WTC11 (cell line): ENCODE results near the gene SHANK2. TPM values are rescaled to one million over a fixed set of nuclear protein-coding genes. Genes with fewer than 3 reads are reported as not detected.

Experiments used
- ATAC-seq: fragments of 200-7000 bp; cut with Tn5 transposase; 2 replicates; pipeline ENCODE4 v1.10.0; 2021; ENCODE audit warnings: mild to moderate bottlenecking, moderate library complexity
- CTCF ChIA-PET: fragments of 300-600 bp; sonication (Branson Sonifier 250); formaldehyde crosslinking; loops from one replicate; lab custom pipeline; 2021; ENCODE audit warnings: antibody characterized with exemption; lab: Charles Lee
- POLR2A ChIA-PET: fragments of 350-600 bp; sonication (Branson Sonifier 250); formaldehyde crosslinking; loops from one replicate; lab custom pipeline; 2021; ENCODE audit warnings: antibody characterized with exemption; lab: Charles Lee
- DNase-seq: peaks from one replicate; pipeline ENCODE4 v3.0.0; 2021; ENCODE audit warnings: low spot score
- H3K27ac Mint-ChIP-seq: 2 replicates; pipeline ENCODE4 v1.8.0; 2021; ENCODE audit warnings: mixed read lengths
- H3K27me3 Mint-ChIP-seq: 2 replicates; pipeline ENCODE4 v1.8.0; 2021; ENCODE audit warnings: low read depth, mild to moderate bottlenecking, moderate library complexity, mixed read lengths
- H3K36me3 Mint-ChIP-seq: 2 replicates; pipeline ENCODE4 v1.8.0; 2021; ENCODE audit warnings: mixed read lengths
- H3K4me1 Mint-ChIP-seq: 2 replicates; pipeline ENCODE4 v1.8.0; 2022; ENCODE audit warnings: mixed read lengths
- H3K4me3 Mint-ChIP-seq: 2 replicates; pipeline ENCODE4 v1.8.0; 2021; ENCODE audit warnings: mild to moderate bottlenecking, moderate library complexity, mixed read lengths
- H3K9me3 Mint-ChIP-seq: 2 replicates; pipeline ENCODE4 v1.8.0; 2021; ENCODE audit warnings: mixed read lengths
- CREB1 ChIP-seq: sonication (generic); formaldehyde crosslinking; IDR thresholded peaks from 2 replicates; pipeline ENCODE4 v1.8.0; 2023; ENCODE audit warnings: mild to moderate bottlenecking, missing genetic modification reagents
- ESRRA ChIP-seq: sonication (generic); formaldehyde crosslinking; IDR thresholded peaks from 2 replicates; pipeline ENCODE4 v1.8.1; 2022; ENCODE audit warnings: mild to moderate bottlenecking, missing genetic modification reagents, borderline replicate concordance
- ETV6 ChIP-seq: sonication (generic); formaldehyde crosslinking; IDR thresholded peaks from 2 replicates; pipeline ENCODE4 v1.8.1; 2022; ENCODE audit warnings: mild to moderate bottlenecking, missing genetic modification reagents
- FOXK1 ChIP-seq: sonication (generic); formaldehyde crosslinking; IDR thresholded peaks from 2 replicates; pipeline ENCODE4 v1.8.0; 2022; ENCODE audit warnings: mild to moderate bottlenecking, moderate library complexity, missing genetic modification reagents
- GRHL2 ChIP-seq: fragments of 250-450 bp; sonication (Bioruptor Pico); IDR thresholded peaks from 2 replicates; pipeline ENCODE4 v1.8.0; 2022; ENCODE audit warnings: mild to moderate bottlenecking, moderate library complexity; ENCODE audit not compliant: insufficient replicate concordance, severe bottlenecking
- HMGA2 ChIP-seq: fragments of 250-450 bp; sonication (Bioruptor Pico); IDR thresholded peaks from 2 replicates; pipeline ENCODE4 v1.4.0; 2021; ENCODE audit warnings: mild to moderate bottlenecking, moderate library complexity
- NFYB ChIP-seq: sonication (generic); formaldehyde crosslinking; conservative IDR thresholded peaks from 2 replicates; pipeline ENCODE4 v1.8.0; 2022; ENCODE audit warnings: low read depth, missing genetic modification reagents
- NR1H2 ChIP-seq: sonication (generic); formaldehyde crosslinking; IDR thresholded peaks from 2 replicates; pipeline ENCODE4 v1.9.0; 2021; ENCODE audit warnings: mild to moderate bottlenecking, moderate library complexity, missing genetic modification reagents
- SOX15 ChIP-seq: fragments of 250-450 bp; sonication (Bioruptor Pico); IDR thresholded peaks from 2 replicates; pipeline ENCODE4 v1.9.0; 2021; ENCODE audit warnings: mild to moderate bottlenecking
- ZNF138 ChIP-seq: sonication (generic); formaldehyde crosslinking; conservative IDR thresholded peaks from 2 replicates; pipeline ENCODE4 v1.8.1; 2022; ENCODE audit warnings: mild to moderate bottlenecking, moderate library complexity, missing genetic modification reagents
- ZNF219 ChIP-seq: sonication (generic); formaldehyde crosslinking; IDR thresholded peaks from 2 replicates; pipeline ENCODE4 v1.8.0; 2023; ENCODE audit warnings: missing genetic modification reagents, mild to moderate bottlenecking, borderline replicate concordance
- ZNF671 ChIP-seq: fragments of 250-450 bp; sonication (Bioruptor Pico); IDR thresholded peaks from 2 replicates; pipeline ENCODE4 v1.8.0; 2021; ENCODE audit warnings: mild to moderate bottlenecking
- total RNA-seq: library from RNA; stranded (reverse); gene quantifications from 3 replicates; pipeline ENCODE4 v1.2.3, GENCODE V29; 2021
- TF ChIP-seq, protein P1 (sequence below): sonication (generic); formaldehyde crosslinking; IDR thresholded peaks from 2 replicates; pipeline ENCODE4 v1.8.1; 2023; ENCODE audit warnings: mild to moderate bottlenecking, missing genetic modification reagents, borderline replicate concordance
- TF ChIP-seq, protein P2 (sequence below): fragments of 250-450 bp; sonication (Bioruptor Pico); IDR thresholded peaks from 2 replicates; pipeline ENCODE4 v1.9.0; 2021; ENCODE audit warnings: mild to moderate bottlenecking, borderline replicate concordance
- TF ChIP-seq, protein P3 (sequence below): sonication (generic); formaldehyde crosslinking; IDR thresholded peaks from 2 replicates; pipeline ENCODE4 v1.8.1; 2022; ENCODE audit warnings: mild to moderate bottlenecking, missing genetic modification reagents, moderate library complexity, borderline replicate concordance
- TF ChIP-seq, protein P4 (sequence below): sonication (generic); formaldehyde crosslinking; IDR thresholded peaks from 2 replicates; pipeline ENCODE4 v1.8.1; 2023; ENCODE audit warnings: mild to moderate bottlenecking, missing genetic modification reagents
- TF ChIP-seq, protein P5 (sequence below): sonication (generic); formaldehyde crosslinking; IDR thresholded peaks from 2 replicates; pipeline ENCODE4 v1.8.0; 2023; ENCODE audit warnings: mild to moderate bottlenecking, missing genetic modification reagents

Gene SHANK2
- total RNA-seq, 1 experiment from 2014 or later: 64.8 TPM

DNA sequence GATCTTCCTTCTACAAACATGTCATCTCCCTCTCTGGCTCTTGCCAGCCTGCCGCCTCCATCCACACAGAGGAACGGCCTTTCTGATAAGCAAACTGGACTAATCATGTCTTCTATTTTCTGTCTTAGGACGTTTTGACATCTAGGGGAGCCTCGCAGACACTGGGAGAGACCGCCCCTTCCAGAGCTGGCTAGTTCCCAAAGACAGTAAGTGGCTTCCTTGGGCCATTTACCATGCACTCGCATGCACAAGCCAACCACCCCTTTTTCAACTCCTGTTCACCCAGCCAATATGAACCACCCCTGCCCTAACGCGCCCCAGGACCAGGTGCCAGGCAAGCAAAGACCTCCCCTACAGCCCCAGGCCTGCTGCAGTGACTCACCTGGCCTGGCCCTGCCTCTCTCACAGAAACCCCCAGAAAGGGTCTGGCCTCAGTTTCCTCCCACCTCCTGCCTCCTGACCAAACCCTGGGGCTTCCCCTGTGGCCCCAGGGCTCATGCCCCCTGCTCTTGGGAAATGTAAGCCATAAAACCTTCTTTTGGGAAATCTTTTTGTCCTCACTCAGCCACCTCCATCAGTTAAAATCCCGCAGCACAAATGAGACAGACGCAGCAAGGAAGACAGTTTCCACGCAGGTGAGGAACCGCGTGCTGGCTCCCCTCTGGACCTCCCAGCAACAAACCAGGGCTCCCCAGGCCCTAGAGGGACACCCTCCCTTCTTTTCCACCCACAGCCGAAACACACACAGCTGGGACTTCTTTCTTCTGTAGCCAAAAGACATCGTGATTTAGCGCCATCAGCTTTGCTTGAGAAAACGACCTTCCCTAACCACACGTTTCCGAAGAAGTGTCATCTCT, 38.5 kb downstream of the SHANK2 start (continued):
- TF ChIP-seq FOXK1 (CRISPR knock-in tag) (no peak), NR1H2 (CRISPR knock-in tag) (no peak), ZNF138 (CRISPR knock-in tag) (no peak), GRHL2 (CRISPR knock-in tag) (no peak), SOX15 (CRISPR knock-in tag) (no peak), CREB1 (CRISPR knock-in tag) (no peak), ZNF219 (CRISPR knock-in tag) (no peak)
- TF ChIP-seq, protein P1, sequence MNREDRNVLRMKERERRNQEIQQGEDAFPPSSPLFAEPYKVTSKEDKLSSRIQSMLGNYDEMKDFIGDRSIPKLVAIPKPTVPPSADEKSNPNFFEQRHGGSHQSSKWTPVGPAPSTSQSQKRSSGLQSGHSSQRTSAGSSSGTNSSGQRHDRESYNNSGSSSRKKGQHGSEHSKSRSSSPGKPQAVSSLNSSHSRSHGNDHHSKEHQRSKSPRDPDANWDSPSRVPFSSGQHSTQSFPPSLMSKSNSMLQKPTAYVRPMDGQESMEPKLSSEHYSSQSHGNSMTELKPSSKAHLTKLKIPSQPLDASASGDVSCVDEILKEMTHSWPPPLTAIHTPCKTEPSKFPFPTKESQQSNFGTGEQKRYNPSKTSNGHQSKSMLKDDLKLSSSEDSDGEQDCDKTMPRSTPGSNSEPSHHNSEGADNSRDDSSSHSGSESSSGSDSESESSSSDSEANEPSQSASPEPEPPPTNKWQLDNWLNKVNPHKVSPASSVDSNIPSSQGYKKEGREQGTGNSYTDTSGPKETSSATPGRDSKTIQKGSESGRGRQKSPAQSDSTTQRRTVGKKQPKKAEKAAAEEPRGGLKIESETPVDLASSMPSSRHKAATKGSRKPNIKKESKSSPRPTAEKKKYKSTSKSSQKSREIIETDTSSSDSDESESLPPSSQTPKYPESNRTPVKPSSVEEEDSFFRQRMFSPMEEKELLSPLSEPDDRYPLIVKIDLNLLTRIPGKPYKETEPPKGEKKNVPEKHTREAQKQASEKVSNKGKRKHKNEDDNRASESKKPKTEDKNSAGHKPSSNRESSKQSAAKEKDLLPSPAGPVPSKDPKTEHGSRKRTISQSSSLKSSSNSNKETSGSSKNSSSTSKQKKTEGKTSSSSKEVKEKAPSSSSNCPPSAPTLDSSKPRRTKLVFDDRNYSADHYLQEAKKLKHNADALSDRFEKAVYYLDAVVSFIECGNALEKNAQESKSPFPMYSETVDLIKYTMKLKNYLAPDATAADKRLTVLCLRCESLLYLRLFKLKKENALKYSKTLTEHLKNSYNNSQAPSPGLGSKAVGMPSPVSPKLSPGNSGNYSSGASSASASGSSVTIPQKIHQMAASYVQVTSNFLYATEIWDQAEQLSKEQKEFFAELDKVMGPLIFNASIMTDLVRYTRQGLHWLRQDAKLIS: no peak
- TF ChIP-seq, protein P2, sequence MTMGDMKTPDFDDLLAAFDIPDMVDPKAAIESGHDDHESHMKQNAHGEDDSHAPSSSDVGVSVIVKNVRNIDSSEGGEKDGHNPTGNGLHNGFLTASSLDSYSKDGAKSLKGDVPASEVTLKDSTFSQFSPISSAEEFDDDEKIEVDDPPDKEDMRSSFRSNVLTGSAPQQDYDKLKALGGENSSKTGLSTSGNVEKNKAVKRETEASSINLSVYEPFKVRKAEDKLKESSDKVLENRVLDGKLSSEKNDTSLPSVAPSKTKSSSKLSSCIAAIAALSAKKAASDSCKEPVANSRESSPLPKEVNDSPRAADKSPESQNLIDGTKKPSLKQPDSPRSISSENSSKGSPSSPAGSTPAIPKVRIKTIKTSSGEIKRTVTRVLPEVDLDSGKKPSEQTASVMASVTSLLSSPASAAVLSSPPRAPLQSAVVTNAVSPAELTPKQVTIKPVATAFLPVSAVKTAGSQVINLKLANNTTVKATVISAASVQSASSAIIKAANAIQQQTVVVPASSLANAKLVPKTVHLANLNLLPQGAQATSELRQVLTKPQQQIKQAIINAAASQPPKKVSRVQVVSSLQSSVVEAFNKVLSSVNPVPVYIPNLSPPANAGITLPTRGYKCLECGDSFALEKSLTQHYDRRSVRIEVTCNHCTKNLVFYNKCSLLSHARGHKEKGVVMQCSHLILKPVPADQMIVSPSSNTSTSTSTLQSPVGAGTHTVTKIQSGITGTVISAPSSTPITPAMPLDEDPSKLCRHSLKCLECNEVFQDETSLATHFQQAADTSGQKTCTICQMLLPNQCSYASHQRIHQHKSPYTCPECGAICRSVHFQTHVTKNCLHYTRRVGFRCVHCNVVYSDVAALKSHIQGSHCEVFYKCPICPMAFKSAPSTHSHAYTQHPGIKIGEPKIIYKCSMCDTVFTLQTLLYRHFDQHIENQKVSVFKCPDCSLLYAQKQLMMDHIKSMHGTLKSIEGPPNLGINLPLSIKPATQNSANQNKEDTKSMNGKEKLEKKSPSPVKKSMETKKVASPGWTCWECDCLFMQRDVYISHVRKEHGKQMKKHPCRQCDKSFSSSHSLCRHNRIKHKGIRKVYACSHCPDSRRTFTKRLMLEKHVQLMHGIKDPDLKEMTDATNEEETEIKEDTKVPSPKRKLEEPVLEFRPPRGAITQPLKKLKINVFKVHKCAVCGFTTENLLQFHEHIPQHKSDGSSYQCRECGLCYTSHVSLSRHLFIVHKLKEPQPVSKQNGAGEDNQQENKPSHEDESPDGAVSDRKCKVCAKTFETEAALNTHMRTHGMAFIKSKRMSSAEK (CRISPR knock-in tag): no peak
- TF ChIP-seq, protein P3, sequence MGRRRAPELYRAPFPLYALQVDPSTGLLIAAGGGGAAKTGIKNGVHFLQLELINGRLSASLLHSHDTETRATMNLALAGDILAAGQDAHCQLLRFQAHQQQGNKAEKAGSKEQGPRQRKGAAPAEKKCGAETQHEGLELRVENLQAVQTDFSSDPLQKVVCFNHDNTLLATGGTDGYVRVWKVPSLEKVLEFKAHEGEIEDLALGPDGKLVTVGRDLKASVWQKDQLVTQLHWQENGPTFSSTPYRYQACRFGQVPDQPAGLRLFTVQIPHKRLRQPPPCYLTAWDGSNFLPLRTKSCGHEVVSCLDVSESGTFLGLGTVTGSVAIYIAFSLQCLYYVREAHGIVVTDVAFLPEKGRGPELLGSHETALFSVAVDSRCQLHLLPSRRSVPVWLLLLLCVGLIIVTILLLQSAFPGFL (CRISPR knock-in tag): no peak

DNA sequence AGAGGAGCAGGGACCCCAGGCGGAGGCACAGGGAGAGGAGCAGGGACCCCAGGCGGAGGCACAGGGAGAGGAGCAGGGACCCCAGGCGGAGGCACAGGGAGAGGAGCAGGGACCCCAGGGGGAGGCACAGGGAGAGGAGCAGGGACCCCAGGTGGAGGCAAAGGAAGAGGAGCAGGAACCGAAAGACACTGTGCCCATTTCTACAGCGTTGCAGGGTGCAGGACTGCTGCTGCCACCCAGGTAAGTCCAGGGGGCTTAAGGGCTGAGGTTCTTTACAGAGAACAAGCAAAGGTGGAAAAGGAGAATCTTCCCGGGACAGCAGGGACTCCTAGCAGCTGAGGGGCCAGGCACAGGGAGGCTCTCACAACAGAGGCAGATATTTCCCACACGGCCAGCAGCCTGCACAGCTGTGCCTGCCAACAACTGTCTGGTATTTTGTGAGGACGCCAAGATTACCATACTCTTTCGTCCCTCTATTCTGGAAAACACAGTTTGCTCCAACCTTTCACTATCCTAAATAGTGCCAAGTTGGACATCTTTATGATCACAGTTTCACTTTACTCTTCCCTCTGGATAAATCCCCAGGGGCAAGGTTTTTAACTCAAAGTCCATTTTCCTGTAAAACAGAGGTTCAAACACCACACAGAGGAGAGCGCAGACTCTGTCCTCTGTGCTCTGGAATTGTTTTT, 39.4 kb downstream of the SHANK2 start:
- peaks cover 34% of the 10 kb centered on the region for H3K36me3 Mint-ChIP-seq
- peaks cover 34% of the 10 kb centered on the region for H3K4me1 Mint-ChIP-seq
- DNase-seq: no peak
- CTCF ChIA-PET: no interaction called here
- POLR2A ChIA-PET: no interaction called here
- peak overlapping the region; percentile 62 for H3K27ac Mint-ChIP-seq
- H3K27me3 Mint-ChIP-seq: no peaks in the 10 kb centered on the region
- no peak for ATAC-seq
- peaks cover 4% of the 10 kb centered on the region; the same call in 1 of the 2 replicates for H3K9me3 Mint-ChIP-seq
- H3K4me3 Mint-ChIP-seq: no peak overlapping the region
- TF ChIP-seq NR1H2 (CRISPR knock-in tag) (no peak), NFYB (CRISPR knock-in tag) (no peak), ETV6 (no peak), ZNF671 (no peak), HMGA2 (CRISPR knock-in tag) (no peak), ESRRA (CRISPR knock-in tag) (no peak)
- TF ChIP-seq, protein P4, sequence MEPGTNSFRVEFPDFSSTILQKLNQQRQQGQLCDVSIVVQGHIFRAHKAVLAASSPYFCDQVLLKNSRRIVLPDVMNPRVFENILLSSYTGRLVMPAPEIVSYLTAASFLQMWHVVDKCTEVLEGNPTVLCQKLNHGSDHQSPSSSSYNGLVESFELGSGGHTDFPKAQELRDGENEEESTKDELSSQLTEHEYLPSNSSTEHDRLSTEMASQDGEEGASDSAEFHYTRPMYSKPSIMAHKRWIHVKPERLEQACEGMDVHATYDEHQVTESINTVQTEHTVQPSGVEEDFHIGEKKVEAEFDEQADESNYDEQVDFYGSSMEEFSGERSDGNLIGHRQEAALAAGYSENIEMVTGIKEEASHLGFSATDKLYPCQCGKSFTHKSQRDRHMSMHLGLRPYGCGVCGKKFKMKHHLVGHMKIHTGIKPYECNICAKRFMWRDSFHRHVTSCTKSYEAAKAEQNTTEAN: no peak
- TF ChIP-seq, protein P5, sequence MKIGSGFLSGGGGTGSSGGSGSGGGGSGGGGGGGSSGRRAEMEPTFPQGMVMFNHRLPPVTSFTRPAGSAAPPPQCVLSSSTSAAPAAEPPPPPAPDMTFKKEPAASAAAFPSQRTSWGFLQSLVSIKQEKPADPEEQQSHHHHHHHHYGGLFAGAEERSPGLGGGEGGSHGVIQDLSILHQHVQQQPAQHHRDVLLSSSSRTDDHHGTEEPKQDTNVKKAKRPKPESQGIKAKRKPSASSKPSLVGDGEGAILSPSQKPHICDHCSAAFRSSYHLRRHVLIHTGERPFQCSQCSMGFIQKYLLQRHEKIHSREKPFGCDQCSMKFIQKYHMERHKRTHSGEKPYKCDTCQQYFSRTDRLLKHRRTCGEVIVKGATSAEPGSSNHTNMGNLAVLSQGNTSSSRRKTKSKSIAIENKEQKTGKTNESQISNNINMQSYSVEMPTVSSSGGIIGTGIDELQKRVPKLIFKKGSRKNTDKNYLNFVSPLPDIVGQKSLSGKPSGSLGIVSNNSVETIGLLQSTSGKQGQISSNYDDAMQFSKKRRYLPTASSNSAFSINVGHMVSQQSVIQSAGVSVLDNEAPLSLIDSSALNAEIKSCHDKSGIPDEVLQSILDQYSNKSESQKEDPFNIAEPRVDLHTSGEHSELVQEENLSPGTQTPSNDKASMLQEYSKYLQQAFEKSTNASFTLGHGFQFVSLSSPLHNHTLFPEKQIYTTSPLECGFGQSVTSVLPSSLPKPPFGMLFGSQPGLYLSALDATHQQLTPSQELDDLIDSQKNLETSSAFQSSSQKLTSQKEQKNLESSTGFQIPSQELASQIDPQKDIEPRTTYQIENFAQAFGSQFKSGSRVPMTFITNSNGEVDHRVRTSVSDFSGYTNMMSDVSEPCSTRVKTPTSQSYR (CRISPR knock-in tag): no peak
